Heart right ventricle (tissue), 16 donors: ENCODE results near the gene SYT6. TPM values are rescaled to one million over a fixed set of nuclear protein-coding genes. Genes with fewer than 3 reads are reported as not detected.

Experiments used
- ATAC-seq, 8 donors: fragments of 200-7000 bp; cut with Tn5 transposase; one replicate each; pipeline ENCODE4 v1.9.1; 2020; ENCODE audit warnings: mild to moderate bottlenecking in 8 of 8, moderate library complexity in 8 of 8, moderate number of reproducible peaks in 1 of 8
- DNase-seq, 2 donors: peaks; one replicate each; pipeline ENCODE4 v3.0.0-alpha.2; 2020
- H3K27ac ChIP-seq, 10 donors: fragments of 200-600 bp; sonication (generic) in 2 of 10; one replicate each; pipeline versions ENCODE4 v1.5.0 to v1.8.0; 2020 to 2022; ENCODE audit warnings: mild to moderate bottlenecking in 3 of 10
- H3K27me3 ChIP-seq, 7 donors: fragments of 200-600 bp; one replicate each; pipeline ENCODE4 v1.8.0; 2021 to 2022; ENCODE audit warnings: mild to moderate bottlenecking in 2 of 7
- H3K36me3 ChIP-seq, 9 donors: fragments of 200-600 bp; sonication (generic) in 1 of 9; one replicate each; pipeline versions ENCODE4 v1.5.0 to v1.8.0; 2020 to 2022; ENCODE audit warnings: mild to moderate bottlenecking in 2 of 9
- H3K4me1 ChIP-seq, 9 donors: fragments of 200-600 bp; sonication (generic) in 1 of 9; one replicate each; pipeline versions ENCODE4 v1.5.0 to v1.8.0; 2020 to 2022; ENCODE audit warnings: mild to moderate bottlenecking in 4 of 9
- H3K4me3 ChIP-seq, 10 donors: fragments of 200-600 bp; sonication (generic) in 2 of 10; one replicate each; pipeline versions ENCODE4 v1.5.0 to v1.8.0; 2020 to 2022; ENCODE audit warnings: mild to moderate bottlenecking in 7 of 10, moderate library complexity in 2 of 10
- H3K9me3 ChIP-seq, 11 donors: fragments of 200-600 bp in 10 of 11; sonication (generic) in 2 of 11; one replicate each; pipeline versions ENCODE4 v1.5.0 to v1.8.0; 2013 to 2022; ENCODE audit warnings: mild to moderate bottlenecking in 2 of 11, control low read depth in 1 of 11, moderate library complexity in 1 of 11
- WGBS, 2 donors: extraction: QIAGEN DNeasy Blood & Tissue Kit; methylation state at CpG; one replicate each; pipeline ENCODE4 v1.1.7; 2013; ENCODE audit warnings: inconsistent platforms in 1 of 2; 5-methylcytosine and 5-hydroxymethylcytosine counted together
- intact Hi-C, 10 donors: fragments of 100-400 bp; cut with DNase I; formaldehyde crosslinking; loops; one replicate each; pipeline versions ENCODE4 v1.11.1 to v1.14.2; 2022
- long read RNA-seq, 3 donors: library from polyadenylated mRNA; unstranded; transcript quantifications; one replicate each; pipeline ENCODE4 v2.0.0, GENCODE V29; 2020 to 2021
- polyA plus RNA-seq, 2 donors: library from polyadenylated mRNA; stranded (reverse); fragments of 200-250 nt; gene quantifications; one replicate each; pipeline ENCODE4 v1.2.3, GENCODE V29; 2013
- total RNA-seq, 10 donors: library from RNA; stranded (reverse); fragmentation: NEBNext Ultra II Directional in 3 of 10; extraction: Animal tissue kit (Norgen Biotek cat#: 25700) in 3 of 10; gene quantifications; one replicate each; pipeline versions ENCODE4 v1.2.1 to v1.2.4, GENCODE V29; 2021 to 2023
- TF ChIP-seq, protein P1 (sequence below), 9 donors: fragments of 200-600 bp; sonication (generic) in 2 of 9; IDR thresholded peaks; one replicate each; pipeline versions ENCODE4 v1.5.0 to v1.8.0; 2021 to 2022; ENCODE audit warnings: antibody characterized with exemption in 9 of 9, mild to moderate bottlenecking in 5 of 9, moderate library complexity in 1 of 9
- donor health status: Arrhythmogenic right ventricular cardiomyopathy.
- donor health status: ischemic (EF 13 %, LVEDD 7.1; RV severe dilation, severe dysfunction).
- donor health status: healthy with polysubstance abuse.
- donor health status: DM: no; HTN: yes; CAD: no.
- donor health status: DM: no; HTN: no; CAD: no.
- donor health status: ischemic (EF 25% LVEDD 6.9; RV normal size, moderate dysfunction).
- donor health status: ischemic (EF 25% LVEDD 5.7; RV mildly dilated, moderate dysfunction).
- donor health status: healthy.
- donor health status: DM: yes; HTN: yes; CAD: no.
- donor health status: Ischemic cardiomyopathy.
- donor health status: ischemic (EF 35%, LVEDD 5.7; RV mildly dilated, moderate dysfunction).
- donor health status: nonischemic (EF 11% LVEDD 7.7; RV severe dilation, severe dysfunction).
- donor health status: DM: yes; HTN: yes; CAD: no.
- donor health status: PGD.
- donor health status: ischemic (EF 29% LVEDD 5.4; RV normal size, mild dysfunction).
- donor health status: nonischemic (EF 23%, LVEDD 6.1; RV moderate dilation, normal function).

SYT6 gene, protein sequence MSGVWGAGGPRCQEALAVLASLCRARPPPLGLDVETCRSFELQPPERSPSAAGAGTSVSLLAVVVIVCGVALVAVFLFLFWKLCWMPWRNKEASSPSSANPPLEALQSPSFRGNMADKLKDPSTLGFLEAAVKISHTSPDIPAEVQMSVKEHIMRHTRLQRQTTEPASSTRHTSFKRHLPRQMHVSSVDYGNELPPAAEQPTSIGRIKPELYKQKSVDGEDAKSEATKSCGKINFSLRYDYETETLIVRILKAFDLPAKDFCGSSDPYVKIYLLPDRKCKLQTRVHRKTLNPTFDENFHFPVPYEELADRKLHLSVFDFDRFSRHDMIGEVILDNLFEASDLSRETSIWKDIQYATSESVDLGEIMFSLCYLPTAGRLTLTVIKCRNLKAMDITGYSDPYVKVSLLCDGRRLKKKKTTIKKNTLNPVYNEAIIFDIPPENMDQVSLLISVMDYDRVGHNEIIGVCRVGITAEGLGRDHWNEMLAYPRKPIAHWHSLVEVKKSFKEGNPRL
- total RNA-seq (under 1 TPM in 1 of 10 donors, not detected in 9; 0.21 TPM), polyA plus RNA-seq (not detected)
- long read RNA-seq, donor 1, result 0 reads
- long read RNA-seq, donor 2, result 0 reads
- long read RNA-seq, donor 3, result 0 reads

DNA sequence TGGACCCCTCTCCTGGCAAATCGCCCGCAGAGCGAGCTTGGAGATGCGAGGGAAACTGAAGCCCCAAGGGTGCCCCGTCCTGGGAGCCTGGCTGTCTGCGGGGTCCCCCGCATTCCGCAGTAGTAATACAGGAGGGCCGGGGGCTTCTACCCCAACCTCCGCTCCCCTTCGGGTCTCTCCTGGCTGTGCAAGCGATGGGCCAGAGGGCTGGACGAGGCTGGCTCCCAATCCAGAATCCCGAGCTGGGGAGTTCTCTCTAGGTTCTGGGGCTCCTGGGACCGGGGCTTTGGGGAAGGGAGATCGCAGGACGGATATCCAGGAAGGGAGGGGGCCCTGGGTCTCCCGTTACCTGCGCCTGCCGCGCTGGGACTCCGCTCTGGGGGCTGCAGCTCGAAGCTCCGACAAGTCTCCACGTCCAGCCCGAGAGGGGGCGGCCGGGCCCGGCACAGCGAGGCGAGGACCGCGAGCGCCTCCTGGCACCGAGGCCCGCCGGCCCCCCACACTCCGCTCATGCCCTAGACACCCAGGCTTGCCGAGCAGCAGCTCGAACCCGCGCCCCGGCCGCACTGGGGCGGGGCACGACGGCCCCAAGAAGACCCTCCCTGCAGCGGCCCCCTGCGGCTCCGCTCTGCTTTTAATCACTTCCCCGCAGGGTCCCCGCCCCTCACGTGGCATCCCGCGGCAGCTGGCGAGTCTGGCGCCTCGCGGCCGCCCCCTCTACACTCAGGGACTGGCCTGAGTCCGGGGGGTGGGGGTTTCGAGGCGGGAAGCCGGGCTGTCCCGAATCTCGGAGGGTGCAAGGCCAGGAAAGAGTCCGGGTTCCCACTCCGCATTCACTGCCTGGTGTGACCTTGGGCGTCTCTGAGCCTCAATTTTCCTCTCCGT lies at the start of gene SYT6:
Gene SYT6 (minus strand): TSS at position 609 of the 885 bp plus-strand sequence. CDS start 97 bp downstream, at position 512.
- ATAC-seq (peak in 4 of 8 donors; percentile 4 to 23 (median 9)), DNase-seq (no peak)
- Histone ChIP-seq H3K36me3 (no peaks in the 10 kb centered on the region), H3K27ac (no peak within 1 kb of the TSS), H3K4me1 (peaks cover 5 to 33% (median 24%) of the 10 kb centered on the region in 9 donors), H3K27me3 (peaks cover 36 to 99% (median 96%) of the 10 kb centered on the region in 7 donors), H3K4me3 (peak within 1 kb of the TSS; percentile 14 to 54 (median 51)), H3K9me3 (no peaks in the 10 kb centered on the region)
- intact Hi-C loops, result loop anchor here in 1 of 10 donors (5.0 kb wide), 1 partner anchor 124 kb away; no protein-coding TSS in a partner anchor
- TF ChIP-seq, protein P1, sequence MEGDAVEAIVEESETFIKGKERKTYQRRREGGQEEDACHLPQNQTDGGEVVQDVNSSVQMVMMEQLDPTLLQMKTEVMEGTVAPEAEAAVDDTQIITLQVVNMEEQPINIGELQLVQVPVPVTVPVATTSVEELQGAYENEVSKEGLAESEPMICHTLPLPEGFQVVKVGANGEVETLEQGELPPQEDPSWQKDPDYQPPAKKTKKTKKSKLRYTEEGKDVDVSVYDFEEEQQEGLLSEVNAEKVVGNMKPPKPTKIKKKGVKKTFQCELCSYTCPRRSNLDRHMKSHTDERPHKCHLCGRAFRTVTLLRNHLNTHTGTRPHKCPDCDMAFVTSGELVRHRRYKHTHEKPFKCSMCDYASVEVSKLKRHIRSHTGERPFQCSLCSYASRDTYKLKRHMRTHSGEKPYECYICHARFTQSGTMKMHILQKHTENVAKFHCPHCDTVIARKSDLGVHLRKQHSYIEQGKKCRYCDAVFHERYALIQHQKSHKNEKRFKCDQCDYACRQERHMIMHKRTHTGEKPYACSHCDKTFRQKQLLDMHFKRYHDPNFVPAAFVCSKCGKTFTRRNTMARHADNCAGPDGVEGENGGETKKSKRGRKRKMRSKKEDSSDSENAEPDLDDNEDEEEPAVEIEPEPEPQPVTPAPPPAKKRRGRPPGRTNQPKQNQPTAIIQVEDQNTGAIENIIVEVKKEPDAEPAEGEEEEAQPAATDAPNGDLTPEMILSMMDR (IDR thresholded peaks at IDR 0.05), result peak in 2 of 9 donors; percentile 9 to 17
- 1% methylated on average over 70 of the region's 70 CpGs for WGBS, 2 donors

DNA sequence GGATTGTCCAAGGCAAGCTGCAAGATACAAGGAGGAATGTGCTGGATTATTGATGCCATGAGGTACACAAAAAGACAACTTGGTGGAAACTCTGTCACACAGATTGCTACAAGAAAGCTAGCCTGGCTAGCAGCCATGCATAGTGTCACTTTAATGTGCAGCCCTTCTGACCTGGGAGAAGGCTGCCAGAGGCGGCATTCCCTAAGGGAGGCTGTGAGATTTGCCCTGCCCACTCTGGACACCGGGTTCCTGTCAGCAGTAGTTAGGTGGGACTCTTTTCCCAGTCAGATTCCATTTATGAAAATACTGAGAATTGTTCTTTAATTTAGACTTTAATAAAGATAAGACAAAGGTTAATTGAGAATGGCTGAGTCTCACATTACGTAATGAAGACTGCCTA lies 47.8 kb upstream of the SYT6 start:
- Histone ChIP-seq H3K4me3 (no peak overlapping the region), H3K9me3 (no peaks in the 10 kb centered on the region), H3K27me3 (peaks cover 0 to 63% (median 27%) of the 10 kb centered on the region in 7 donors), H3K4me1 (peaks cover 0 to 5% (median 0%) of the 10 kb centered on the region in 9 donors), H3K36me3 (no peaks in the 10 kb centered on the region), H3K27ac (no peak overlapping the region)
- TF ChIP-seq, protein P1 (IDR thresholded peaks at IDR 0.05), result no peak
- ATAC-seq, result peak in 1 of 8 donors; percentile 53
- no peak for DNase-seq
- 28 to 45% methylated on average over 3 of the region's 3 CpGs for WGBS, 2 donors
- intact Hi-C loops, result loop anchor here in 1 of 10 donors (10.0 kb wide), 1 partner anchor 357 kb away; no protein-coding TSS in a partner anchor

DNA sequence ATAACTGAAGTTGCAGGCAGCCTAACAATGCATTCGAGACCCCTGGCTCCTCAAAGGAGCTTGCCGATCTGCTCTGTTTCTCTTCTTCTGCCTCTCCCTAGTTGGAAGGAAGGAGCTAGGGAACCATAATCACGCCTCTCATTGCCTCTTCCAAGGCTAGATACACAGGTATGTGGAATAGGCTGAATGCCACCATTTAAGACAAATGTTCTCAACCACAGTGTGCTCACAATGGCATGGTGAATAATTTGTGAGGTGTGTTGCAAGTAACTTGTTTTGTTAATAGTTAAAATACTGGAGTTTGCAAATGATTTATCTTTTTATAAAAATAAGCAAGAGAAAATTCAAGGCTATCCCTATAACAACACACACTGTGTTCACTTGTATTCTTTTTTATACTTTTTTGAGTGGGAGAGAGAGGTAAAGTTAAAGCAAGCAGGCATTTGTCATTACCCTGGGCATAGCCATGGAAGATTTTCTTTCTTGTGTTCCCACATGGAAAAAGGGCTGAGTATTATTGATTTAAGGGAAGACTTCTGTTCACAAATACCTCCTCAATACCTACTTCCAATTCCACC lies 45.4 kb upstream of the SYT6 start:
- no peak for ATAC-seq
- DNase-seq, result no peak
- Histone ChIP-seq H3K36me3 (no peaks in the 10 kb centered on the region), H3K9me3 (peaks cover 0 to 9% (median 0%) of the 10 kb centered on the region in 11 donors), H3K4me1 (peaks cover 0 to 5% (median 0%) of the 10 kb centered on the region in 9 donors), H3K27ac (no peak overlapping the region), H3K27me3 (peaks cover 0 to 69% (median 30%) of the 10 kb centered on the region in 7 donors), H3K4me3 (no peak overlapping the region)
- TF ChIP-seq, protein P1 (IDR thresholded peaks at IDR 0.05), result no peak
- 87 to 88% methylated on average over 3 of the region's 3 CpGs for WGBS, 2 donors
- intact Hi-C loops, result no loop called here
